H1 (cell line): Measurements from ENCODE around the gene ZFPL1. TPM values are rescaled to one million over a fixed set of nuclear protein-coding genes. Genes with fewer than 3 reads are reported as not detected.

Experiments
- CTCF ChIA-PET: fragments of 300-600 bp; sonication (Branson Sonifier 250); formaldehyde crosslinking; loops from one replicate; lab custom pipeline; 2021; ENCODE audit not compliant: partially characterized antibody; lab: Charles Lee
- POLR2A ChIA-PET: fragments of 300-600 bp; sonication (Branson Sonifier 250); formaldehyde crosslinking; loops from one replicate; lab custom pipeline; 2021; ENCODE audit warnings: inconsistent platforms; ENCODE audit not compliant: partially characterized antibody; lab: Charles Lee
- DNase-seq, 2 experiments: peaks; one replicate each; pipeline versions ENCODE4 v3.0.0 to v3.0.0-alpha.2; 2010 to 2022; ENCODE audit warnings: low spot score in 2 of 2, low read depth in 1 of 2, mixed read lengths in 1 of 2
- FAIRE-seq: peaks from 2 replicates; lab custom pipeline; 2011; peaks lifted over from hg19 to GRCh38; lab: Jason Lieb, UNC
- H2AFZ ChIP-seq: 2 replicates; pipeline ENCODE4 v1.8.1; 2012; ENCODE audit warnings: low read length, inconsistent platforms
- H2AK5ac ChIP-seq: 2 replicates; pipeline ENCODE4 v1.6.1; 2013; ENCODE audit warnings: low read depth, low read length
- H2BK120ac ChIP-seq: replicated peaks from 2 replicates; pipeline ENCODE3; 2013; ENCODE audit warnings: low read depth, low read length, inconsistent platforms
- H2BK12ac ChIP-seq: 2 replicates; pipeline ENCODE4 v1.6.1; 2013; ENCODE audit warnings: low read depth, low read length
- H2BK15ac ChIP-seq: 2 replicates; pipeline ENCODE4 v1.6.1; 2013; ENCODE audit warnings: low read length
- H2BK20ac ChIP-seq: 2 replicates; pipeline ENCODE4 v1.6.1; 2013; ENCODE audit warnings: low read length
- H2BK5ac ChIP-seq: 2 replicates; pipeline ENCODE4 v1.6.1; 2013; ENCODE audit warnings: low read depth, low read length
- H3K14ac ChIP-seq: 2 replicates; pipeline ENCODE4 v1.6.1; 2013; ENCODE audit warnings: inconsistent platforms; ENCODE audit not compliant: insufficient read length
- H3K18ac ChIP-seq: 2 replicates; pipeline ENCODE4 v1.6.1; 2013; ENCODE audit warnings: low read length; ENCODE audit errors: extremely low read depth
- H3K23ac ChIP-seq: 2 replicates; pipeline ENCODE4 v1.6.1; 2013; ENCODE audit warnings: inconsistent platforms; ENCODE audit not compliant: insufficient read length
- H3K23me2 ChIP-seq: 2 replicates; pipeline ENCODE4 v1.6.1; 2013; ENCODE audit warnings: low read depth, low read length
- H3K27ac ChIP-seq: 2 replicates; pipeline ENCODE4 v1.6.1; 2011; ENCODE audit warnings: low read depth, low read length, inconsistent platforms
- H3K27me3 ChIP-seq, 4 experiments: replicated peaks in 1 of 4; 1 replicate in 1 of 4; 2 replicates in 3 of 4; pipeline versions ENCODE4 v1.6.1 to v1.8.1; 2011 to 2013; ENCODE audit warnings: low read length in 3 of 4, mild to moderate bottlenecking in 3 of 4, inconsistent platforms in 2 of 4, mixed read lengths in 2 of 4, moderate library complexity in 1 of 4; ENCODE audit not compliant: control insufficient read depth in 3 of 4, insufficient read depth in 3 of 4; ENCODE audit errors: extremely low read depth in 1 of 4
- H3K36me3 ChIP-seq, 4 experiments: 2 replicates each; pipeline versions ENCODE4 v1.6.1 to v1.8.1; 2011 to 2013; ENCODE audit warnings: mild to moderate bottlenecking in 4 of 4, low read length in 3 of 4, moderate library complexity in 2 of 4, control low read depth in 1 of 4, inconsistent platforms in 1 of 4; ENCODE audit not compliant: insufficient read depth in 4 of 4, control insufficient read depth in 2 of 4
- H3K4ac ChIP-seq: replicated peaks from 2 replicates; pipeline ENCODE3; 2013; ENCODE audit warnings: low read length, low read depth, mixed read lengths, inconsistent platforms; ENCODE audit not compliant: insufficient read length
- H3K4me1 ChIP-seq, 4 experiments: replicated peaks in 1 of 4; 1 replicate in 1 of 4; 2 replicates in 3 of 4; pipeline versions ENCODE4 v1.6.1 to v1.8.1; 2011 to 2013; ENCODE audit warnings: low read length in 3 of 4, inconsistent platforms in 2 of 4, mixed read lengths in 1 of 4; ENCODE audit not compliant: insufficient read depth in 4 of 4, control insufficient read depth in 3 of 4
- H3K4me2 ChIP-seq, 2 experiments: 2 replicates each; pipeline versions ENCODE4 v1.6.1 to v1.8.1; 2011 to 2013; ENCODE audit warnings: low read depth in 2 of 2, low read length in 2 of 2, control low read depth in 1 of 2, inconsistent platforms in 1 of 2, mild to moderate bottlenecking in 1 of 2; ENCODE audit not compliant: insufficient read depth in 1 of 2
- H3K4me3 ChIP-seq, 4 experiments: fragments of 200-600, 300-600 bp in 1 of 4; sonication (generic), shearing (Covaris generic), sonication (Bioruptor Twin) in 1 of 4; 2 replicates each; pipeline versions ENCODE4 v1.5.1 to v1.8.1; 2011 to 2016; ENCODE audit warnings: low read length in 4 of 4, low read depth in 3 of 4, control low read depth in 2 of 4, inconsistent platforms in 2 of 4, mild to moderate bottlenecking in 2 of 4, mixed read lengths in 1 of 4, moderate library complexity in 1 of 4; ENCODE audit not compliant: insufficient read depth in 2 of 4; ENCODE audit errors: extremely low read depth in 1 of 4
- H3K56ac ChIP-seq: replicated peaks from 2 replicates; pipeline ENCODE3; 2013; ENCODE audit warnings: low read depth, mild to moderate bottlenecking, mixed read lengths, low read length, inconsistent platforms; ENCODE audit not compliant: insufficient read length
- H3K79me1 ChIP-seq: 2 replicates; pipeline ENCODE4 v1.6.1; 2013; ENCODE audit warnings: low read depth, low read length, control low read depth
- H3K79me2 ChIP-seq, 2 experiments: 2 replicates each; pipeline versions ENCODE4 v1.6.1 to v1.8.1; 2012 to 2013; ENCODE audit warnings: low read length in 2 of 2, mild to moderate bottlenecking in 2 of 2, inconsistent platforms in 1 of 2; ENCODE audit not compliant: insufficient read depth in 2 of 2, control insufficient read depth in 1 of 2
- H3K9ac ChIP-seq, 4 experiments: replicated peaks in 1 of 4; 1 replicate in 1 of 4; 2 replicates in 3 of 4; pipeline versions ENCODE4 v1.6.1 to v1.8.1; 2011 to 2013; ENCODE audit warnings: low read depth in 3 of 4, low read length in 3 of 4, control low read depth in 2 of 4, mild to moderate bottlenecking in 2 of 4, moderate library complexity in 2 of 4, inconsistent platforms in 1 of 4; ENCODE audit errors: extremely low read depth in 1 of 4
- H3K9me3 ChIP-seq, 2 experiments: 2 replicates each; pipeline versions ENCODE4 v1.6.1 to v1.8.1; 2012 to 2013; ENCODE audit warnings: mild to moderate bottlenecking in 2 of 2, moderate library complexity in 2 of 2, control low read depth in 1 of 2, inconsistent platforms in 1 of 2, low read depth in 1 of 2, low read length in 1 of 2, mixed read lengths in 1 of 2; ENCODE audit not compliant: insufficient read depth in 2 of 2
- H4K20me1 ChIP-seq, 2 experiments: replicated peaks in 1 of 2; 2 replicates each; pipeline versions ENCODE3 to v1.8.1; 2011 to 2013; ENCODE audit warnings: inconsistent platforms in 2 of 2, low read length in 2 of 2, mild to moderate bottlenecking in 1 of 2; ENCODE audit not compliant: insufficient read depth in 2 of 2, control insufficient read depth in 1 of 2
- H4K5ac ChIP-seq: 2 replicates; pipeline ENCODE4 v1.6.1; 2013; ENCODE audit warnings: low read length, low read depth, mixed read lengths, inconsistent platforms; ENCODE audit not compliant: insufficient read length
- H4K8ac ChIP-seq: 2 replicates; pipeline ENCODE4 v1.8.0; 2013; ENCODE audit warnings: mild to moderate bottlenecking, moderate library complexity, low read length, inconsistent platforms; ENCODE audit not compliant: insufficient read depth; ENCODE audit errors: extremely low read depth
- H4K91ac ChIP-seq: replicated peaks from 2 replicates; pipeline ENCODE3; 2013; ENCODE audit warnings: low read length, mixed read lengths, inconsistent platforms; ENCODE audit not compliant: insufficient read length
- POLR2A ChIP-seq, 2 experiments: IDR thresholded peaks; 1 replicate in 1 of 2; 2 replicates in 1 of 2; pipeline ENCODE4 v1.6.1; 2011; ENCODE audit warnings: low read depth in 2 of 2, low read length in 2 of 2, mild to moderate bottlenecking in 2 of 2; ENCODE audit errors: control extremely low read depth in 1 of 2
- RFX5 ChIP-seq: IDR thresholded peaks from 2 replicates; pipeline ENCODE4 v1.6.1; 2011; ENCODE audit warnings: low read depth, low read length, improper control_type of control experiment, borderline replicate concordance
- WGBS, 2 experiments: shearing (Covaris generic) in 1 of 2; methylation state at CpG; one replicate each; pipeline versions ENCODE4 v1.1.6 to v1.1.7; 2013 to 2015; ENCODE audit warnings: low lambda C conversion rate in 2 of 2, mixed read lengths in 2 of 2, inconsistent platforms in 1 of 2, low coverage in 1 of 2, missing lambda C conversion rate in 1 of 2; ENCODE audit not compliant: insufficient replicate concordance in 2 of 2, insufficient coverage in 1 of 2, insufficient read length in 1 of 2; ENCODE audit errors: extremely low coverage in 1 of 2, missing lambda C conversion rate in 1 of 2; 5-methylcytosine and 5-hydroxymethylcytosine counted together
- polyA plus RNA-seq, 7 experiments: library from polyadenylated mRNA; depleted of rRNA in 3 of 7; stranded (reverse) in 5 of 7; unstranded in 2 of 7; fragments of >200 nt in 5 of 7; fragments of 200-250 nt in 2 of 7; gene quantifications; 1 replicate in 5 of 7; 2 replicates in 1 of 7; 4 replicates in 1 of 7; pipeline versions ENCODE4 v1.2.1 to v1.2.3, GENCODE V29; 2011 to 2013; ENCODE audit warnings: missing spikeins in 2 of 7, mixed read lengths in 2 of 7
- total RNA-seq: library from RNA; stranded (reverse); fragmentation: NEBNext Ultra II Directional; extraction: Animal tissue kit (Norgen Biotek cat#: 25700); gene quantifications from 2 replicates; pipeline ENCODE4 v1.2.1, GENCODE V29; 2021

Gene ZFPL1
- total and polyA plus RNA-seq, 2 of the 8 experiments (the other 6 are each of a cell fraction or from before 2014, with no cell fraction given), result 21.5 to 76.8 TPM

- Histone ChIP-seq H3K18ac (no peak overlapping the region), H3K23me2 (no peaks in the 10 kb centered on the region; the same call in 1 of the 2 replicates), H3K4me1 (peaks cover 0 to 10% (median 7%) of the 10 kb centered on the region in 4 experiments; a peak in 5 of 7 replicates), H4K5ac (no peak overlapping the region), H2BK12ac (no peak overlapping the region), H3K4me2 (no peak overlapping the region), H2BK20ac (no peak overlapping the region), H3K36me3 (peaks cover 3 to 12% (median 6%) of the 10 kb centered on the region in 4 experiments; a peak in 4 of 8 replicates), H3K56ac (no peak overlapping the region), H2BK15ac (no peak overlapping the region), H3K4me3 (no peak overlapping the region), H3K79me2 (peaks cover 0 to 16% of the 10 kb centered on the region in 2 experiments; a peak in 2 of 4 replicates), H2AFZ (no peak overlapping the region), H3K4ac (no peak overlapping the region), H3K14ac (no peak overlapping the region), H3K27me3 (peaks cover 0 to 9% (median 3%) of the 10 kb centered on the region in 4 experiments; a peak in 3 of 7 replicates), H4K20me1 (peaks cover 11 to 13% of the 10 kb centered on the region in 2 experiments), H3K23ac (no peak overlapping the region), H4K91ac (no peak overlapping the region), H4K8ac (no peak overlapping the region; the same call in 1 of the 2 replicates), H2AK5ac (no peak overlapping the region), H3K79me1 (peaks cover 2% of the 10 kb centered on the region), H3K9ac (no peak overlapping the region), H2BK5ac (peak overlapping the region; percentile 24; the same call in 1 of the 2 replicates), H3K9me3 (no peaks in the 10 kb centered on the region), H3K27ac (peak overlapping the region; percentile 22; the same call in 1 of the 2 replicates), H2BK120ac (no peak overlapping the region)
- WGBS, 2 experiments, result 92% methylated on average over 21 of the region's 23 CpGs; no CpG with 5 or more reads in 1 of the 2 experiments
- 0 out of 3 replicates have a peak, but pooled peaks of 1 of the 2 experiments have one; percentile 26 for TF ChIP-seq POLR2A (IDR thresholded peaks at IDR 0.05; ENCODE audit: control extremely low read depth in 1 of 2, low read depth in 2 of 2, low read length in 2 of 2)
- no peak for TF ChIP-seq RFX5
- CTCF ChIA-PET, result interaction anchor here (1.5 to 1.7 kb wide), 2 partner anchors 51 to 69 kb away, joined by 3 read pairs; no protein-coding TSS in a partner anchor
- POLR2A ChIA-PET, result interaction anchor here (0.6 to 1.3 kb wide), 5 partner anchors 10 to 111 kb away, joined by 3 read pairs; partner anchors contain the start of gene ZNHIT2
- no peak for DNase-seq
- FAIRE-seq, result no peak
These were observed 40.0 kb upstream of the ZFPL1 start for GRCh38 chr11:65043881-65044501.
